HepG2 (cell line): ENCODE data around the gene CSNK1G1. TPM values are rescaled to one million over a fixed set of nuclear protein-coding genes. Genes with fewer than 3 reads are reported as not detected.
A peak's percentile ranks its signal among the peaks of the same experiment; 100 is the strongest.

Source experiments
- ATAC-seq: fragments of 200-7000 bp; cut with Tn5 transposase; 3 replicates; pipeline ENCODE4 v1.9.1; 2020; ENCODE audit warnings: mild to moderate bottlenecking, moderate library complexity
- BruUV-seq: library from RNA; stranded (reverse); fragments of 400-500 nt; replicated peaks from 2 replicates; lab custom pipeline; 2021; lab: Mats Ljungman, UMichigan
- CTCF ChIA-PET: fragments of 300-600 bp; formaldehyde crosslinking; extraction: SDS; loops from one replicate; lab custom pipeline; 2021; ENCODE audit warnings: low total read pairs, inconsistent platforms, low intra/inter-chr PET ratio; lab: Yijun Ruan, JAX
- POLR2A ChIA-PET: fragments of 350-600 bp; sonication (Branson Sonifier 250); formaldehyde crosslinking; loops from one replicate; lab custom pipeline; 2020; ENCODE audit warnings: antibody characterized with exemption, inconsistent platforms; lab: Yijun Ruan, JAX
- DNase-seq: peaks from one replicate; pipeline ENCODE4 v3.0.0-alpha.2; 2015; ENCODE audit warnings: low spot score
- FAIRE-seq: peaks from 3 replicates; lab custom pipeline; 2011; peaks lifted over from hg19 to GRCh38; lab: Jason Lieb, UNC
- H2AFZ ChIP-seq: one replicate; pipeline ENCODE4 v1.6.1; 2011; ENCODE audit warnings: low read length, inconsistent platforms
- H3K27ac ChIP-seq: fragments of 300-600 bp; 3 replicates; pipeline ENCODE4 v1.8.0; 2011; ENCODE audit warnings: mixed run types, mild to moderate bottlenecking, mixed read lengths, low read length, inconsistent platforms; ENCODE audit not compliant: insufficient read depth; ENCODE audit errors: extremely low read length
- H3K27me3 ChIP-seq, 2 experiments: fragments of 200-600 bp in 1 of 2; 2 replicates in 1 of 2; 3 replicates in 1 of 2; pipeline versions ENCODE4 v1.6.0 to v1.8.0; 2011; ENCODE audit warnings: low read length in 2 of 2, mild to moderate bottlenecking in 2 of 2, moderate library complexity in 2 of 2, inconsistent platforms in 1 of 2; ENCODE audit not compliant: insufficient read depth in 2 of 2, control insufficient read depth in 1 of 2
- H3K36me3 ChIP-seq, 2 experiments: fragments of 200-600 bp in 1 of 2; replicated peaks in 1 of 2; 2 replicates in 1 of 2; 3 replicates in 1 of 2; pipeline versions ENCODE4 v1.5.1 to v1.8.0; 2011; ENCODE audit warnings: low read length in 2 of 2, inconsistent platforms in 1 of 2; ENCODE audit not compliant: insufficient read depth in 2 of 2, control insufficient read depth in 1 of 2
- H3K4me1 ChIP-seq: 2 replicates; pipeline ENCODE4 v1.5.1; 2012; ENCODE audit warnings: low read length, inconsistent platforms; ENCODE audit not compliant: insufficient read depth
- H3K4me2 ChIP-seq: 2 replicates; pipeline ENCODE4 v1.6.0; 2011; ENCODE audit warnings: low read depth, low read length, inconsistent platforms
- H3K4me3 ChIP-seq, 3 experiments: fragments of 200-600 bp in 1 of 3; sonication (generic), shearing (Covaris generic) in 1 of 3; replicated peaks in 1 of 3; 2 replicates each; pipeline ENCODE4 v1.5.1; 2011 to 2016; ENCODE audit warnings: low read length in 3 of 3, inconsistent platforms in 2 of 3, low read depth in 2 of 3, mild to moderate bottlenecking in 2 of 3, control low read depth in 1 of 3, mixed read lengths in 1 of 3; ENCODE audit not compliant: insufficient read depth in 1 of 3
- H3K79me2 ChIP-seq: one replicate; pipeline ENCODE4 v1.6.1; 2011; ENCODE audit warnings: low read length, inconsistent platforms; ENCODE audit not compliant: insufficient read depth
- H3K9ac ChIP-seq: 2 replicates; pipeline ENCODE4 v1.6.0; 2011; ENCODE audit warnings: mild to moderate bottlenecking, low read depth, low read length, inconsistent platforms; ENCODE audit not compliant: insufficient read depth
- H3K9me3 ChIP-seq: 2 replicates; pipeline ENCODE4 v1.5.1; 2012; ENCODE audit warnings: mild to moderate bottlenecking, low read length
- H4K20me1 ChIP-seq: 2 replicates; pipeline ENCODE4 v1.6.0; 2011; ENCODE audit warnings: inconsistent platforms, mild to moderate bottlenecking, low read length, moderate library complexity; ENCODE audit not compliant: insufficient read depth
- MAFF ChIP-seq: IDR thresholded peaks from 2 replicates; pipeline ENCODE4 v1.6.1; 2011; ENCODE audit warnings: low read depth, low read length, improper control_type of control experiment
- MAFK ChIP-seq, 2 experiments: IDR thresholded peaks in 1 of 2; conservative IDR thresholded peaks in 1 of 2; 2 replicates each; pipeline ENCODE4 v1.6.1; 2011; ENCODE audit warnings: improper control_type of control experiment in 2 of 2, low read length in 2 of 2
- RARA ChIP-seq: IDR thresholded peaks from 2 replicates; pipeline ENCODE4 v1.6.1; 2016; ENCODE audit warnings: missing genetic modification reagents, missing compliant biosample characterization
- ZBTB44 ChIP-seq: sonication (generic); formaldehyde crosslinking; IDR thresholded peaks from 2 replicates; pipeline ENCODE4 v1.4.0; 2020; ENCODE audit warnings: missing genetic modification reagents
- ZBTB7A ChIP-seq: sonication (generic); formaldehyde crosslinking; IDR thresholded peaks from 2 replicates; pipeline ENCODE4 v1.8.0; 2022; ENCODE audit warnings: mild to moderate bottlenecking, missing genetic modification reagents
- ZNF12 ChIP-seq: sonication (generic); formaldehyde crosslinking; IDR thresholded peaks from 2 replicates; pipeline ENCODE4 v1.5.0; 2020; ENCODE audit warnings: missing genetic modification reagents
- ZNF317 ChIP-seq: sonication (generic); formaldehyde crosslinking; IDR thresholded peaks from 2 replicates; pipeline ENCODE4 v1.5.0; 2020; ENCODE audit warnings: mild to moderate bottlenecking, missing genetic modification reagents
- ZNF567 ChIP-seq: sonication (generic); formaldehyde crosslinking; IDR thresholded peaks from 2 replicates; pipeline ENCODE4 v1.8.1; 2023; ENCODE audit warnings: mild to moderate bottlenecking, missing genetic modification reagents, borderline replicate concordance
- ZNF747 ChIP-seq: sonication (generic); formaldehyde crosslinking; IDR thresholded peaks from 2 replicates; pipeline ENCODE4 v1.8.1; 2023; ENCODE audit warnings: missing genetic modification reagents, mild to moderate bottlenecking, borderline replicate concordance
- WGBS: methylation state at CpG from one replicate; pipeline ENCODE4 v1.1.6; 2017; ENCODE audit warnings: low lambda C conversion rate; 5-methylcytosine and 5-hydroxymethylcytosine counted together
- in situ Hi-C: cut with HindIII; loops from 2 replicates; pipeline ENCODE4 v1.10.0; 2017; ENCODE audit warnings: low pct_unique_long_range_greater_than_20kb; ENCODE audit not compliant: extremely low pct_ligation_motif_present
- intact Hi-C: fragments of 100-400 bp; cut with micrococcal nuclease; formaldehyde crosslinking; loops from one replicate; pipeline ENCODE4 v1.10.0; 2022; ENCODE audit not compliant: unreplicated experiment
- polyA plus RNA-seq, 8 experiments: library from polyadenylated mRNA; depleted of rRNA in 3 of 8; stranded (reverse) in 7 of 8; unstranded in 1 of 8; fragments of >200 nt; fragmentation: Illumina TruSeq in 4 of 8; extraction: Trizol in 4 of 8; gene quantifications; 2 replicates each; pipeline versions ENCODE4 v1.2.1 to v1.2.3, GENCODE V29; 2011 to 2016; ENCODE audit warnings: low read depth in 4 of 8, missing spikeins in 1 of 8, mixed read lengths in 1 of 8; ENCODE audit not compliant: insufficient read depth in 1 of 8
- total RNA-seq, 5 experiments: library from RNA; depleted of rRNA; stranded (reverse); fragments of >200 nt; fragmentation: Illumina TruSeq; extraction: Trizol; gene quantifications; 2 replicates each; pipeline ENCODE4 v1.2.3, GENCODE V29; 2016; ENCODE audit warnings: low read depth in 1 of 5

Gene CSNK1G1
- total and polyA plus RNA-seq, 2 of the 13 experiments (the other 11 are each of a cell fraction or from before 2014, with no cell fraction given): 8.5 to 12.6 TPM

- no peak for TF ChIP-seq ZBTB44 (CRISPR knock-in tag)
- no peak for TF ChIP-seq RARA (CRISPR knock-in tag)
- TF ChIP-seq ZNF747 (CRISPR knock-in tag): no peak
- TF ChIP-seq ZNF12 (CRISPR knock-in tag): no peak
- no peak for TF ChIP-seq ZNF317 (CRISPR knock-in tag)
- TF ChIP-seq ZNF567: no peak
Observed at GRCh38 chr15:64285871-64286270, 70.1 kb downstream of the CSNK1G1 start (continued).

GRCh38 chr15:64285150-64285549, 70.8 kb downstream of the CSNK1G1 start:
- H3K79me2 ChIP-seq: peaks cover 2% of the 10 kb centered on the region
- H3K9me3 ChIP-seq: no peaks in the 10 kb centered on the region
- no peak for DNase-seq
- 92% methylated on average over 1 of the region's 1 CpG for WGBS
- H3K36me3 ChIP-seq: no peaks in the 10 kb centered on the region
- TF ChIP-seq ZBTB7A (CRISPR knock-in tag): no peak
- TF ChIP-seq MAFF: peak; percentile 92
- TF ChIP-seq MAFK (conservative IDR thresholded peaks at IDR 0.05 in 1 of 2, IDR thresholded peaks at IDR 0.05 in 1 of 2; ENCODE audit: low read length in 2 of 2): peak; percentile 89 to 94
- no peak overlapping the region for H3K9ac ChIP-seq
- no peak overlapping the region for H3K27ac ChIP-seq
- no peaks in the 10 kb centered on the region for H4K20me1 ChIP-seq
- H3K27me3 ChIP-seq: no peaks in the 10 kb centered on the region
- no peak overlapping the region for H2AFZ ChIP-seq
- intact Hi-C loops: no loop called here
- no peak overlapping the region for H3K4me2 ChIP-seq
- FAIRE-seq: no peak
- H3K4me1 ChIP-seq: peaks cover 6% of the 10 kb centered on the region; the same call in 1 of the 2 replicates
- no TSS peak for BruUV-seq
- no peak for ATAC-seq
- ChIA-PET POLR2A (no interaction called here), CTCF (no interaction called here)
- no peak overlapping the region for H3K4me3 ChIP-seq
- in situ Hi-C loops: no loop called here
